Duodenal mucosa (tissue), 2 donors: ENCODE measurements around the gene PCAT7.

ENCODE experiments used
- H3K27ac ChIP-seq: one replicate; pipeline ENCODE4 v1.7.0; 2013; ENCODE audit warnings: low read depth, low read length
- H3K27me3 ChIP-seq, 2 donors: one replicate each; pipeline ENCODE4 v1.7.0; 2013; ENCODE audit warnings: low read length in 2 of 2, control low read depth in 1 of 2; ENCODE audit not compliant: insufficient read depth in 2 of 2, control insufficient read depth in 1 of 2
- H3K36me3 ChIP-seq, 2 donors: one replicate each; pipeline ENCODE4 v1.7.0; 2013; ENCODE audit warnings: low read length in 2 of 2, control low read depth in 1 of 2; ENCODE audit not compliant: insufficient read depth in 2 of 2, control insufficient read depth in 1 of 2
- H3K4me1 ChIP-seq, 2 donors: one replicate each; pipeline ENCODE4 v1.7.0; 2013; ENCODE audit warnings: low read length in 2 of 2, control low read depth in 1 of 2; ENCODE audit not compliant: insufficient read depth in 2 of 2, control insufficient read depth in 1 of 2
- H3K4me3 ChIP-seq, 2 donors: one replicate each; pipeline ENCODE4 v1.7.0; 2013; ENCODE audit warnings: low read length in 2 of 2, low read depth in 1 of 2
- H3K9ac ChIP-seq, 2 donors: one replicate each; pipeline ENCODE4 v1.7.0; 2013; ENCODE audit warnings: low read length in 2 of 2, low read depth in 1 of 2
- H3K9me3 ChIP-seq, 2 donors: one replicate each; pipeline ENCODE4 v1.7.0; 2013; ENCODE audit warnings: low read length in 2 of 2, control low read depth in 1 of 2; ENCODE audit not compliant: control insufficient read depth in 1 of 2

Gene PCAT7

GRCh38 chr9:94599102-94599501, 44.2 kb downstream of the PCAT7 start:
- no peaks in the 10 kb centered on the region for H3K27me3 ChIP-seq
- H3K9me3 ChIP-seq, result no peaks in the 10 kb centered on the region
- H3K4me1 ChIP-seq, result peaks cover 17% of the 10 kb centered on the region in 2 donors
- H3K36me3 ChIP-seq, result peaks cover 0 to 4% of the 10 kb centered on the region in 2 donors
- H3K4me3 ChIP-seq, result no peak overlapping the region
- no peak overlapping the region for H3K9ac ChIP-seq
- H3K27ac ChIP-seq, result no peak overlapping the region

GRCh38 chr9:94600258-94600657, 45.4 kb downstream of the PCAT7 start:
- Histone ChIP-seq H3K27me3 (no peaks in the 10 kb centered on the region), H3K4me1 (peaks cover 13 to 19% of the 10 kb centered on the region in 2 donors), H3K4me3 (no peak overlapping the region), H3K9ac (no peak overlapping the region), H3K9me3 (no peaks in the 10 kb centered on the region), H3K27ac (no peak overlapping the region), H3K36me3 (peaks cover 0 to 11% of the 10 kb centered on the region in 2 donors)

DNA sequence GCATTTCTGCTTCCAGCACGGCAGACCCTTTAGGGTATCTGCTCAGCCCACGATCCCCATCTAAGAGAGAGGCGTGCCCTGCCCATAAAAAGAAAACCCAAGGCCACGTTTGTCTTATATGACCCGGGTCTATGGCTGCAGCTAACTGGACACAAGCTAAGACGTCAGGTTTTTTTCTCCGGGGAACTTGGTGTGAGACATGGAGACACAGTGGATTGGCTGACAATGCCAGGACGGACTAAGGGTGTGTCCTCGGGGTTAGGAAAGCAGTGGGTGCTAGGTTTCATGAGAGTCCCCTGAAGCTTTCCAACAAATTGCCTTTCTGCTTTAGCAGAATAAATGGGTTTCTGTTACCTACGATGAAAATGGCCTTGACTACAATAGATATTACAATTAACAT, 45.8 kb downstream of the PCAT7 start:
- Histone ChIP-seq H3K9me3 (no peaks in the 10 kb centered on the region), H3K27me3 (no peaks in the 10 kb centered on the region), H3K9ac (no peak overlapping the region), H3K27ac (no peak overlapping the region), H3K4me3 (no peak overlapping the region), H3K36me3 (peaks cover 0 to 14% of the 10 kb centered on the region in 2 donors), H3K4me1 (peaks cover 13 to 19% of the 10 kb centered on the region in 2 donors)

DNA sequence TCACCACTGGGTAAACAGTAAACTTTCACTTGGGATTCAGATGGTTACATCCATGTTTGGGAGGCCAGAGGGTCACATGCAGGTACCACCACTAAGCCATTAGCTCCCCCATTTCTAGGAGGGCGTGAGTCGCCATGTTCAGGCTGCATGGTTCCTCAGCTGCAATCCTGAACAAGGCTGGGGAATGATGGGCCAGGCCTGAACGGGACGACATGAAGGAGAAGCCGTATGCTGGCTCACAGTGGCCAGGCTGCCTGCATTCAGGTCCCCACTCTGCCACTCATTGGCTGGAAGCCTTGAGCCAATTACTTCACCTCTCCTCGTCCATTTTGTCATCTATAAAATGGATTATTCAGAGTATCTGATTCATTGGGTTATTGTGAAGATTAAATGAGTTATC, 47.8 kb downstream of the PCAT7 start:
- peaks cover 30 to 34% of the 10 kb centered on the region in 2 donors for H3K4me1 ChIP-seq
- H3K9ac ChIP-seq, result no peak overlapping the region
- H3K27me3 ChIP-seq, result no peaks in the 10 kb centered on the region
- H3K36me3 ChIP-seq, result peaks cover 0 to 22% of the 10 kb centered on the region in 2 donors
- no peak overlapping the region for H3K27ac ChIP-seq
- H3K9me3 ChIP-seq, result no peaks in the 10 kb centered on the region
- H3K4me3 ChIP-seq, result no peak overlapping the region

GRCh38 chr9:94603259-94604160, 48.6 kb downstream of the PCAT7 start:
- H3K9ac ChIP-seq, result no peak overlapping the region
- H3K4me3 ChIP-seq, result no peak overlapping the region
- no peaks in the 10 kb centered on the region for H3K9me3 ChIP-seq
- no peaks in the 10 kb centered on the region for H3K27me3 ChIP-seq
- no peak overlapping the region for H3K27ac ChIP-seq
- peaks cover 36 to 40% of the 10 kb centered on the region in 2 donors for H3K4me1 ChIP-seq
- H3K36me3 ChIP-seq, result peaks cover 0 to 22% of the 10 kb centered on the region in 2 donors

DNA sequence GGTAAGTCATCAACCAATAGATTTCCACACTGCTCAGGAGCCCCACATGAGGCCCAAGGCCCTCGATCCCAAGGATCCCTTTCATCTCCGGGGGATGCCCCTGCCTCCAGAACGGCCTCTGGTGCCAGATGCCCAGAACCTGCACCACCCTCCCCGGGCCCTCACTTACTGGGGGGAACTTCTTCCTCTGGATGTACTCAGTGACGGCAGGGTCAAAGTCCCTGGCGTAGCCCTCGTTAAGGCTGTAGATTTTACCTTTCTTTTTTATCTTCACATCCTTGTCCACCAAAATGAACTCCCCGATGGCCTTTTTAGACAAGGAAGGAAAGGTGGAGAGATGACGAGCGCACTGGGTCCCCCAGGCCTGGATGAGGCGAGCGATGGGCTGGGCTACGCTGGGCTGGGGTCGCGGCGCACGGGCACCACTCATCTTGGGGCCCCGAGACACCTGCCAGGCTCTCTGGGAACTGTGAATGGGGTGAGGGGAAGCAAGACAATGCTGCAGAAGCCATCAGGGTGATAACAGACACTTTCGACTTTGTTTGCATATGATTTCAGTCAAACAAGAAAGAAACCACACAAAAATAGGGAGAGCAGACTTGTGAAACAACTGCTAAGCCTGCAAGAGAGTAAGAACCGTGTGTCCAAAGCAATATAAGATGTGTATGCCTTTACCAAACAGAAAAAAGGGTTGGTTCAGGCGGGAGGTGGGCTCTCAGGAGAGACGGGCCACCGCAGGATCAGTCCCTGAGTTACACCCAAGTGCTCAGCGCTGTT, 52.0 kb downstream of the PCAT7 start:
- H3K4me1 ChIP-seq, result peaks cover 46 to 47% of the 10 kb centered on the region in 2 donors
- H3K4me3 ChIP-seq, result peak overlapping the region; percentile 23 to 26
- peaks cover 11 to 28% of the 10 kb centered on the region in 2 donors for H3K36me3 ChIP-seq
- H3K27ac ChIP-seq, result peak overlapping the region; percentile 39
- no peaks in the 10 kb centered on the region for H3K9me3 ChIP-seq
- H3K9ac ChIP-seq, result peak overlapping the region; percentile 12 to 29
- H3K27me3 ChIP-seq, result no peaks in the 10 kb centered on the region

- Histone ChIP-seq H3K4me1 (peaks cover 50% of the 10 kb centered on the region in 2 donors), H3K9me3 (no peaks in the 10 kb centered on the region), H3K4me3 (peak overlapping the region in 1 of 2 donors; percentile 26), H3K36me3 (peaks cover 11 to 28% of the 10 kb centered on the region in 2 donors), H3K9ac (peak overlapping the region; percentile 29 to 35), H3K27me3 (no peaks in the 10 kb centered on the region), H3K27ac (no peak overlapping the region)
Observed at GRCh38 chr9:94607423-94607691, 52.5 kb downstream of the PCAT7 start.

- H3K36me3 ChIP-seq, result peaks cover 11 to 28% of the 10 kb centered on the region in 2 donors
- H3K27ac ChIP-seq, result no peak overlapping the region
- H3K9me3 ChIP-seq, result no peaks in the 10 kb centered on the region
- no peaks in the 10 kb centered on the region for H3K27me3 ChIP-seq
- H3K4me1 ChIP-seq, result peaks cover 37 to 45% of the 10 kb centered on the region in 2 donors
- H3K9ac ChIP-seq, result no peak overlapping the region
- no peak overlapping the region for H3K4me3 ChIP-seq
Observed at GRCh38 chr9:94610181-94610606, 55.3 kb downstream of the PCAT7 start.

DNA sequence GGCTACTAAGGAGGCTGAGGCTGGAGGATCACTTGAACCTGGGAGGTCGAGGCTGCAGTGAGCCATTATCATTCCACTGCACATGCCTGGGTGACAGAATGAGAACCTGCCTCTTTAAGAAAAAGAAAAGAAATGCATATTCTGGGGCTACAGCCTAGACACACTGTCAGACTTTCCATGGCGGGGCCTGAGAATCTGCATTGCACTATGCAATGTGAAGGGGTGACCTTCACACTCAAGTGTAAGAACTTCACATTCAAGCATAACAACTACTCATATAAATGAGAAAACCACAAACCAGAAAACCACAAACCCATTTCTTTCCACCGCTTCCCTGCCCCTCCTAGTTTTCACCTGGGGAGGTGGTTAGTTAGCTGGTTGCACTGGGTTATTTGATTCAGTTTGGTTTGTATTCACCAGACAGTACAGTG, 56.8 kb downstream of the PCAT7 start:
- peaks cover 11 to 20% of the 10 kb centered on the region in 2 donors for H3K36me3 ChIP-seq
- peaks cover 32 to 39% of the 10 kb centered on the region in 2 donors for H3K4me1 ChIP-seq
- no peak overlapping the region for H3K4me3 ChIP-seq
- H3K27ac ChIP-seq, result no peak overlapping the region
- no peak overlapping the region for H3K9ac ChIP-seq
- H3K9me3 ChIP-seq, result no peaks in the 10 kb centered on the region
- no peaks in the 10 kb centered on the region for H3K27me3 ChIP-seq

- Histone ChIP-seq H3K27ac (no peak overlapping the region), H3K9ac (no peak overlapping the region)
Observed at GRCh38 chr9:94612071-94612470, 57.2 kb downstream of the PCAT7 start.

More at GRCh38 chr9:94612071-94612470, 57.2 kb downstream of the PCAT7 start:
- no peaks in the 10 kb centered on the region for H3K27me3 ChIP-seq
- H3K4me3 ChIP-seq, result no peak overlapping the region
- peaks cover 28 to 34% of the 10 kb centered on the region in 2 donors for H3K4me1 ChIP-seq
- peaks cover 11 to 24% of the 10 kb centered on the region in 2 donors for H3K36me3 ChIP-seq
- no peaks in the 10 kb centered on the region for H3K9me3 ChIP-seq
